HEK293 (cell line): Measurements from ENCODE around the gene KCTD6.

Experiments used
- CTCF ChIA-PET: fragments of 350-600 bp; formaldehyde crosslinking; extraction: SDS; loops from one replicate; lab custom pipeline; 2021; ENCODE audit warnings: antibody characterized with exemption; lab: Yijun Ruan, JAX
- POLR2A ChIA-PET: fragments of 300-600 bp; formaldehyde crosslinking; extraction: SDS; loops from one replicate; lab custom pipeline; 2020; ENCODE audit warnings: antibody characterized with exemption, inconsistent platforms; lab: Yijun Ruan, JAX
- H3K27ac ChIP-seq: fragments of 200-500 bp; sonication (Bioruptor generic); 2 replicates; pipeline ENCODE4 v1.5.1; 2014; ENCODE audit warnings: low read depth, low read length, control low read depth, inconsistent platforms; ENCODE audit errors: extremely low read depth
- H3K36me3 ChIP-seq, 2 experiments: fragments of 200-500 bp in 1 of 2; sonication (Bioruptor generic) in 1 of 2; 1 replicate in 1 of 2; 2 replicates in 1 of 2; pipeline ENCODE4 v1.5.1; 2014 to 2017; ENCODE audit warnings: inconsistent platforms in 2 of 2, low read length in 2 of 2; ENCODE audit not compliant: control insufficient read depth in 2 of 2, insufficient read depth in 1 of 2
- H3K4me1 ChIP-seq: fragments of 200-500 bp; sonication (Bioruptor generic); 2 replicates; pipeline ENCODE4 v1.5.1; 2014; ENCODE audit warnings: mild to moderate bottlenecking, low read length, inconsistent platforms; ENCODE audit not compliant: control insufficient read depth, insufficient read depth
- H3K4me3 ChIP-seq: 2 replicates; pipeline ENCODE4 v1.5.1; 2011; ENCODE audit warnings: low read depth, mild to moderate bottlenecking, control low read depth, low read length, moderate library complexity
- H3K9me3 ChIP-seq: fragments of 200-500 bp; sonication (Bioruptor generic); 2 replicates; pipeline ENCODE4 v1.5.1; 2014; ENCODE audit warnings: low read depth, low read length, inconsistent platforms; ENCODE audit not compliant: control insufficient read depth, insufficient read depth
- OSR2 ChIP-seq: fragments of 450-650 bp; formaldehyde crosslinking; IDR thresholded peaks from 2 replicates; pipeline ENCODE4 v1.5.1; 2016; ENCODE audit warnings: missing biosample characterization, missing genetic modification characterization
- TCF7L2 ChIP-seq: IDR thresholded peaks from 2 replicates; pipeline ENCODE4 v1.6.1; 2011; ENCODE audit warnings: low read depth, mild to moderate bottlenecking, inconsistent platforms, low read length, moderate library complexity, borderline replicate concordance
- ZNF174 ChIP-seq: fragments of 450-650 bp; formaldehyde crosslinking; IDR thresholded peaks from 2 replicates; pipeline ENCODE4 v1.5.0; 2017; ENCODE audit warnings: missing biosample characterization, mild to moderate bottlenecking, missing genetic modification characterization
- ZNF18 ChIP-seq: fragments of 450-650 bp; formaldehyde crosslinking; IDR thresholded peaks from 2 replicates; pipeline ENCODE4 v1.5.1; 2016; ENCODE audit warnings: missing biosample characterization, missing genetic modification characterization
- ZNF248 ChIP-seq: fragments of 450-650 bp; formaldehyde crosslinking; IDR thresholded peaks from 2 replicates; pipeline ENCODE4 v1.5.1; 2017; ENCODE audit warnings: missing biosample characterization, missing genetic modification characterization
- ZNF26 ChIP-seq: fragments of 450-650 bp; formaldehyde crosslinking; IDR thresholded peaks from 2 replicates; pipeline ENCODE4 v1.5.1; 2016; ENCODE audit warnings: missing biosample characterization, missing genetic modification characterization
- ZNF354C ChIP-seq: fragments of 450-650 bp; formaldehyde crosslinking; IDR thresholded peaks from 2 replicates; pipeline ENCODE4 v1.5.1; 2016; ENCODE audit warnings: missing biosample characterization, missing genetic modification characterization, low read depth, borderline replicate concordance
- ZXDB ChIP-seq: fragments of 450-650 bp; formaldehyde crosslinking; IDR thresholded peaks from 2 replicates; pipeline ENCODE4 v1.5.1; 2016; ENCODE audit warnings: missing biosample characterization, missing genetic modification characterization
- TF ChIP-seq, protein P1 (sequence below): fragments of 450-650 bp; formaldehyde crosslinking; IDR thresholded peaks from 2 replicates; pipeline ENCODE4 v1.5.1; 2016; ENCODE audit warnings: missing biosample characterization, missing genetic modification characterization
- TF ChIP-seq, protein P2 (sequence below): fragments of 450-650 bp; formaldehyde crosslinking; IDR thresholded peaks from 2 replicates; pipeline ENCODE4 v1.5.1; 2017; ENCODE audit warnings: missing biosample characterization, missing genetic modification characterization
- TF ChIP-seq, protein P3 (sequence below): fragments of 450-650 bp; formaldehyde crosslinking; IDR thresholded peaks from 2 replicates; pipeline ENCODE4 v1.5.1; 2016; ENCODE audit warnings: missing biosample characterization, missing genetic modification characterization

Gene KCTD6

GRCh38 chr3:58521336-58521670 is 29.4 kb downstream of the KCTD6 start (continued):
- no peak for TF ChIP-seq ZNF26 (tag by site-specific recombination)
- no peak for TF ChIP-seq OSR2 (tag by site-specific recombination)
- TF ChIP-seq TCF7L2: no peak
- no peak for TF ChIP-seq ZNF174 (tag by site-specific recombination)
- TF ChIP-seq, protein P1, sequence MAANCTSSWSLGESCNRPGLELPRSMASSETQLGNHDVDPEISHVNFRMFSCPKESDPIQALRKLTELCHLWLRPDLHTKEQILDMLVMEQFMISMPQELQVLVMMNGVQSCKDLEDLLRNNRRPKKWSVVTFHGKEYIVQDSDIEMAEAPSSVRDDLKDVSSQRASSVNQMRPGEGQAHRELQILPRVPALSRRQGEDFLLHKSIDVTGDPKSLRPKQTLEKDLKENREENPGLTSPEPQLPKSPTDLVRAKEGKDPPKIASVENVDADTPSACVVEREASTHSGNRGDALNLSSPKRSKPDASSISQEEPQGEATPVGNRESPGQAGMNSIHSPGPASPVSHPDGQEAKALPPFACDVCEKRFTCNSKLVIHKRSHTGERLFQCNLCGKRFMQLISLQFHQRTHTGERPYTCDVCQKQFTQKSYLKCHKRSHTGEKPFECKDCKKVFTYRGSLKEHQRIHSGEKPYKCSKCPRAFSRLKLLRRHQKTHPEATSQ (tag by site-specific recombination): no peak
- no peak for TF ChIP-seq ZNF354C (tag by site-specific recombination)
- TF ChIP-seq ZXDB (tag by site-specific recombination): no peak
- no peak for TF ChIP-seq ZNF18 (tag by site-specific recombination)
- TF ChIP-seq, protein P2, sequence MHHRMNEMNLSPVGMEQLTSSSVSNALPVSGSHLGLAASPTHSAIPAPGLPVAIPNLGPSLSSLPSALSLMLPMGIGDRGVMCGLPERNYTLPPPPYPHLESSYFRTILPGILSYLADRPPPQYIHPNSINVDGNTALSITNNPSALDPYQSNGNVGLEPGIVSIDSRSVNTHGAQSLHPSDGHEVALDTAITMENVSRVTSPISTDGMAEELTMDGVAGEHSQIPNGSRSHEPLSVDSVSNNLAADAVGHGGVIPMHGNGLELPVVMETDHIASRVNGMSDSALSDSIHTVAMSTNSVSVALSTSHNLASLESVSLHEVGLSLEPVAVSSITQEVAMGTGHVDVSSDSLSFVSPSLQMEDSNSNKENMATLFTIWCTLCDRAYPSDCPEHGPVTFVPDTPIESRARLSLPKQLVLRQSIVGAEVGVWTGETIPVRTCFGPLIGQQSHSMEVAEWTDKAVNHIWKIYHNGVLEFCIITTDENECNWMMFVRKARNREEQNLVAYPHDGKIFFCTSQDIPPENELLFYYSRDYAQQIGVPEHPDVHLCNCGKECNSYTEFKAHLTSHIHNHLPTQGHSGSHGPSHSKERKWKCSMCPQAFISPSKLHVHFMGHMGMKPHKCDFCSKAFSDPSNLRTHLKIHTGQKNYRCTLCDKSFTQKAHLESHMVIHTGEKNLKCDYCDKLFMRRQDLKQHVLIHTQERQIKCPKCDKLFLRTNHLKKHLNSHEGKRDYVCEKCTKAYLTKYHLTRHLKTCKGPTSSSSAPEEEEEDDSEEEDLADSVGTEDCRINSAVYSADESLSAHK (tag by site-specific recombination): no peak

- CTCF ChIA-PET: interaction anchor here (0.7 to 1.3 kb wide), 2 partner anchors 9 to 336 kb away, joined by 3 to 4 read pairs; no protein-coding TSS in a partner anchor
- Histone ChIP-seq H3K4me1 (no peaks in the 10 kb centered on the region; the same call in 1 of the 2 replicates), H3K9me3 (no peaks in the 10 kb centered on the region)
These were observed 30.2 kb downstream of the KCTD6 start for GRCh38 chr3:58521917-58522631.

More at GRCh38 chr3:58521917-58522631, 30.2 kb downstream of the KCTD6 start:
- TF ChIP-seq, protein P3, sequence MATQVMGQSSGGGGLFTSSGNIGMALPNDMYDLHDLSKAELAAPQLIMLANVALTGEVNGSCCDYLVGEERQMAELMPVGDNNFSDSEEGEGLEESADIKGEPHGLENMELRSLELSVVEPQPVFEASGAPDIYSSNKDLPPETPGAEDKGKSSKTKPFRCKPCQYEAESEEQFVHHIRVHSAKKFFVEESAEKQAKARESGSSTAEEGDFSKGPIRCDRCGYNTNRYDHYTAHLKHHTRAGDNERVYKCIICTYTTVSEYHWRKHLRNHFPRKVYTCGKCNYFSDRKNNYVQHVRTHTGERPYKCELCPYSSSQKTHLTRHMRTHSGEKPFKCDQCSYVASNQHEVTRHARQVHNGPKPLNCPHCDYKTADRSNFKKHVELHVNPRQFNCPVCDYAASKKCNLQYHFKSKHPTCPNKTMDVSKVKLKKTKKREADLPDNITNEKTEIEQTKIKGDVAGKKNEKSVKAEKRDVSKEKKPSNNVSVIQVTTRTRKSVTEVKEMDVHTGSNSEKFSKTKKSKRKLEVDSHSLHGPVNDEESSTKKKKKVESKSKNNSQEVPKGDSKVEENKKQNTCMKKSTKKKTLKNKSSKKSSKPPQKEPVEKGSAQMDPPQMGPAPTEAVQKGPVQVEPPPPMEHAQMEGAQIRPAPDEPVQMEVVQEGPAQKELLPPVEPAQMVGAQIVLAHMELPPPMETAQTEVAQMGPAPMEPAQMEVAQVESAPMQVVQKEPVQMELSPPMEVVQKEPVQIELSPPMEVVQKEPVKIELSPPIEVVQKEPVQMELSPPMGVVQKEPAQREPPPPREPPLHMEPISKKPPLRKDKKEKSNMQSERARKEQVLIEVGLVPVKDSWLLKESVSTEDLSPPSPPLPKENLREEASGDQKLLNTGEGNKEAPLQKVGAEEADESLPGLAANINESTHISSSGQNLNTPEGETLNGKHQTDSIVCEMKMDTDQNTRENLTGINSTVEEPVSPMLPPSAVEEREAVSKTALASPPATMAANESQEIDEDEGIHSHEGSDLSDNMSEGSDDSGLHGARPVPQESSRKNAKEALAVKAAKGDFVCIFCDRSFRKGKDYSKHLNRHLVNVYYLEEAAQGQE (tag by site-specific recombination): peak; percentile 80
- no peak for TF ChIP-seq ZNF248 (tag by site-specific recombination)
- TF ChIP-seq, all 188 proteins: peak for 1
- Histone ChIP-seq H3K4me3 (no peak overlapping the region), H3K27ac (no peak overlapping the region), H3K36me3 (no peaks in the 10 kb centered on the region)
- POLR2A ChIA-PET: interaction anchor here (0.5 kb wide), 1 partner anchor 1190 kb away, joined by 4 read pairs; no protein-coding TSS in a partner anchor
